HCT116 (cell line): ENCODE measurements around the gene NAXE. TPM values are rescaled to one million over a fixed set of nuclear protein-coding genes. Genes with fewer than 3 reads are reported as not detected.

ENCODE experiments used
- ATAC-seq: fragments of 200-7000 bp; cut with Tn5 transposase; 2 replicates; pipeline ENCODE4 v1.9.1; 2020; ENCODE audit warnings: mild to moderate bottlenecking, moderate library complexity
- BruUV-seq: library from RNA; stranded (reverse); fragments of 400-500 nt; replicated peaks from 2 replicates; lab custom pipeline; 2021; lab: Mats Ljungman, UMichigan
- CTCF ChIA-PET: fragments of 300-600 bp; sonication (Branson Sonifier 250); formaldehyde crosslinking; loops from one replicate; lab custom pipeline; 2021; ENCODE audit warnings: antibody characterized with exemption; lab: Charles Lee
- POLR2A ChIA-PET: fragments of 300-600, 350-600 bp; sonication (Branson Sonifier 250); formaldehyde crosslinking; loops from one replicate; lab custom pipeline; 2021; ENCODE audit warnings: antibody characterized with exemption; lab: Charles Lee
- RAD21 ChIA-PET, 2 experiments: fragments of 300-600 bp; sonication (Branson Sonifier 250); formaldehyde crosslinking; loops; one replicate each; lab custom pipeline; 2023; ENCODE audit warnings: low total read pairs in 2 of 2; ENCODE audit not compliant: uncharacterized antibody in 2 of 2, unreplicated experiment in 2 of 2, low non-redundant PET in 1 of 2; lab: Charles Lee
- DNase-seq: peaks from one replicate; pipeline ENCODE4 v3.0.0-alpha.2; 2010; ENCODE audit warnings: low read depth, low spot score
- H2AFZ ChIP-seq: fragments of 200-600 bp; shearing (Covaris generic), sonication (generic); 2 replicates; pipeline ENCODE4 v1.6.1; 2017; ENCODE audit warnings: low read depth, mixed run types, mixed read lengths, antibody characterized with exemption, low read length; ENCODE audit not compliant: poor library complexity, severe bottlenecking
- H3K27ac ChIP-seq: 2 replicates; pipeline ENCODE4 v1.5.1; 2012; ENCODE audit warnings: low read depth, low read length
- H3K27me3 ChIP-seq: fragments of 200-600 bp; sonication (generic); 2 replicates; pipeline ENCODE4 v1.6.1; 2016; ENCODE audit warnings: mixed run types, low read length, mixed read lengths; ENCODE audit not compliant: insufficient read depth
- H3K36me3 ChIP-seq, 2 experiments: fragments of 200-500 bp in 1 of 2; fragments of 200-600 bp in 1 of 2; sonication (Bioruptor generic) in 1 of 2; sonication (generic) in 1 of 2; 2 replicates each; pipeline versions ENCODE4 v1.5.1 to v1.6.1; 2014 to 2016; ENCODE audit warnings: low read length in 2 of 2, inconsistent platforms in 1 of 2, mixed read lengths in 1 of 2, mixed run types in 1 of 2; ENCODE audit not compliant: insufficient read depth in 2 of 2, control insufficient read depth in 1 of 2
- H3K4me1 ChIP-seq, 2 experiments: fragments of 200-600 bp in 1 of 2; sonication (generic) in 1 of 2; 2 replicates each; pipeline versions ENCODE4 v1.5.1 to v1.6.1; 2012 to 2017; ENCODE audit warnings: low read length in 2 of 2, inconsistent platforms in 1 of 2, mild to moderate bottlenecking in 1 of 2, mixed read lengths in 1 of 2, mixed run types in 1 of 2, moderate library complexity in 1 of 2; ENCODE audit not compliant: insufficient read depth in 2 of 2, control insufficient read depth in 1 of 2
- H3K4me2 ChIP-seq: fragments of 200-600 bp; sonication (generic); 2 replicates; pipeline ENCODE4 v1.6.1; 2017; ENCODE audit warnings: mixed run types, low read length, mixed read lengths
- H3K4me3 ChIP-seq, 2 experiments: fragments of 200-600 bp in 1 of 2; sonication (generic) in 1 of 2; replicated peaks in 1 of 2; 2 replicates each; pipeline ENCODE4 v1.5.1; 2011 to 2016; ENCODE audit warnings: low read length in 2 of 2, control low read depth in 1 of 2, low read depth in 1 of 2, mild to moderate bottlenecking in 1 of 2, mixed read lengths in 1 of 2, mixed run types in 1 of 2
- H3K79me2 ChIP-seq: fragments of 200-600 bp; sonication (generic); 2 replicates; pipeline ENCODE4 v1.6.1; 2017; ENCODE audit warnings: mild to moderate bottlenecking, mixed run types, low read length, moderate library complexity, mixed read lengths; ENCODE audit not compliant: insufficient read depth
- H3K9ac ChIP-seq: fragments of 200-600 bp; sonication (generic); 2 replicates; pipeline ENCODE4 v1.6.1; 2016; ENCODE audit warnings: low read length, mixed read lengths
- H3K9me2 ChIP-seq: fragments of 200-600 bp; sonication (generic), shearing (Covaris generic); 2 replicates; pipeline ENCODE4 v1.6.1; 2017; ENCODE audit warnings: mixed run types, mild to moderate bottlenecking, moderate library complexity; ENCODE audit not compliant: insufficient read depth
- H3K9me3 ChIP-seq, 2 experiments: fragments of 200-500 bp in 1 of 2; fragments of 200-600 bp in 1 of 2; sonication (Bioruptor generic) in 1 of 2; sonication (generic) in 1 of 2; 2 replicates each; pipeline ENCODE4 v1.6.1; 2014 to 2017; ENCODE audit warnings: low read length in 2 of 2, mixed read lengths in 2 of 2, inconsistent platforms in 1 of 2, low read depth in 1 of 2, mild to moderate bottlenecking in 1 of 2, mixed run types in 1 of 2, moderate library complexity in 1 of 2; ENCODE audit not compliant: control insufficient read depth in 1 of 2, insufficient read depth in 1 of 2
- H4K20me1 ChIP-seq: fragments of 200-600 bp; sonication (generic), shearing (Covaris generic); 2 replicates; pipeline ENCODE4 v1.6.1; 2017; ENCODE audit warnings: mixed run types, mild to moderate bottlenecking, moderate library complexity; ENCODE audit not compliant: insufficient read depth
- EGR1 ChIP-seq: IDR thresholded peaks from 2 replicates; pipeline ENCODE4 v1.6.1; 2012; ENCODE audit warnings: low read depth
- ELF1 ChIP-seq: IDR thresholded peaks from 2 replicates; pipeline ENCODE4 v1.6.1; 2012; ENCODE audit warnings: low read depth, borderline replicate concordance
- POLR2AphosphoS5 ChIP-seq: IDR thresholded peaks from 2 replicates; pipeline ENCODE4 v1.6.1; 2011; ENCODE audit warnings: mild to moderate bottlenecking, low read depth, low read length, moderate library complexity
- SIN3A ChIP-seq: IDR thresholded peaks from 2 replicates; pipeline ENCODE4 v1.6.1; 2012; ENCODE audit warnings: low read depth
- SRF ChIP-seq: IDR thresholded peaks from 2 replicates; pipeline ENCODE4 v1.6.1; 2012; ENCODE audit warnings: low read depth
- TCF7L2 ChIP-seq: IDR thresholded peaks from 2 replicates; pipeline ENCODE4 v1.7.0; 2011; ENCODE audit warnings: borderline replicate concordance, inconsistent platforms; ENCODE audit not compliant: insufficient read depth, insufficient read length; ENCODE audit errors: extremely low read depth
- YY1 ChIP-seq: IDR thresholded peaks from 2 replicates; pipeline ENCODE4 v1.6.1; 2011; ENCODE audit warnings: low read length, low read depth, moderate library complexity, mild to moderate bottlenecking; ENCODE audit not compliant: insufficient replicate concordance; ENCODE audit errors: extremely low read depth
- ZFX ChIP-seq: fragments of 450-650 bp; IDR thresholded peaks from 2 replicates; pipeline ENCODE4 v1.6.1; 2017
- intact Hi-C: fragments of 100-400 bp; cut with micrococcal nuclease; formaldehyde crosslinking; loops from 2 replicates; pipeline ENCODE4 v1.10.0; 2022
- total RNA-seq: library from RNA; stranded (reverse); gene quantifications from one replicate; pipeline ENCODE4 v1.2.1, GENCODE V29; 2021; ENCODE audit not compliant: unreplicated experiment
- TF ChIP-seq, protein P1 (sequence below): IDR thresholded peaks from 2 replicates; pipeline ENCODE4 v1.6.1; 2012; ENCODE audit warnings: low read depth

Gene NAXE
- total RNA-seq, 1 experiment from 2014 or later, result 139 TPM

DNA sequence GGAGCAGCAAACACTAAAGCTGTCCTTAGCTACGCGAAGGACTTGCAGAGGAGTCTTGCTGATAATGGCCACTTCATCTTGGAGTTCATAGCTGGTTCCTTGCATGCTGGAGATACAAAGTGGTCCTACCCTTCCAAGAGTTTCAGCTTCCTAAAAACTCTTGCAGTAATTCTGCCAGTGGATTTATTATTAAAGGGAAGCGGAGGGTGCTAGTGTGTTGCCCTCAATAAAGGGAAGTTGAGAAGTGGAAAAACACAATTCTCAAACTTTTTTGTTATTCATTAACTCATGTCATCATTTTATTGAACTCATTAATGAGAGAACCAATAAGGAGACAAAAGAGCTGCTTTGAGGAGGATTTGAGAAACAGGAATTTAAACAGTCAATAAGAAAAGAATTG, 21.1 kb downstream of the NAXE start:
- no peaks in the 10 kb centered on the region for H3K9me3 ChIP-seq
- H3K9ac ChIP-seq, result no peak overlapping the region
- H3K27me3 ChIP-seq, result no peaks in the 10 kb centered on the region
- DNase-seq, result no peak
- intact Hi-C loops, result no loop called here
- BruUV-seq, result no TSS peak
- no peaks in the 10 kb centered on the region for H4K20me1 ChIP-seq
- H3K27ac ChIP-seq, result no peak overlapping the region
- H2AFZ ChIP-seq, result no peak overlapping the region
- H3K4me3 ChIP-seq, result no peak overlapping the region
- H3K36me3 ChIP-seq, result no peaks in the 10 kb centered on the region
- ATAC-seq, result no peak
- ChIA-PET POLR2A (no interaction called here), CTCF (interaction anchor here (0.9 to 1.3 kb wide), 4 partner anchors 18 to 77 kb away, joined by 3 to 4 read pairs (median 3); no protein-coding TSS in a partner anchor), RAD21 (no interaction called here)
- H3K9me2 ChIP-seq, result no peaks in the 10 kb centered on the region
- H3K4me1 ChIP-seq, result peaks cover 11 to 22% of the 10 kb centered on the region in 2 experiments
- H3K4me2 ChIP-seq, result no peak overlapping the region
- no peaks in the 10 kb centered on the region for H3K79me2 ChIP-seq
- TF ChIP-seq ELF1, result no peak
- TF ChIP-seq SRF, result no peak
- TF ChIP-seq EGR1, result no peak
- no peak for TF ChIP-seq POLR2AphosphoS5
- no peak for TF ChIP-seq TCF7L2
- TF ChIP-seq SIN3A, result no peak
- no peak for TF ChIP-seq YY1
- TF ChIP-seq, protein P1, sequence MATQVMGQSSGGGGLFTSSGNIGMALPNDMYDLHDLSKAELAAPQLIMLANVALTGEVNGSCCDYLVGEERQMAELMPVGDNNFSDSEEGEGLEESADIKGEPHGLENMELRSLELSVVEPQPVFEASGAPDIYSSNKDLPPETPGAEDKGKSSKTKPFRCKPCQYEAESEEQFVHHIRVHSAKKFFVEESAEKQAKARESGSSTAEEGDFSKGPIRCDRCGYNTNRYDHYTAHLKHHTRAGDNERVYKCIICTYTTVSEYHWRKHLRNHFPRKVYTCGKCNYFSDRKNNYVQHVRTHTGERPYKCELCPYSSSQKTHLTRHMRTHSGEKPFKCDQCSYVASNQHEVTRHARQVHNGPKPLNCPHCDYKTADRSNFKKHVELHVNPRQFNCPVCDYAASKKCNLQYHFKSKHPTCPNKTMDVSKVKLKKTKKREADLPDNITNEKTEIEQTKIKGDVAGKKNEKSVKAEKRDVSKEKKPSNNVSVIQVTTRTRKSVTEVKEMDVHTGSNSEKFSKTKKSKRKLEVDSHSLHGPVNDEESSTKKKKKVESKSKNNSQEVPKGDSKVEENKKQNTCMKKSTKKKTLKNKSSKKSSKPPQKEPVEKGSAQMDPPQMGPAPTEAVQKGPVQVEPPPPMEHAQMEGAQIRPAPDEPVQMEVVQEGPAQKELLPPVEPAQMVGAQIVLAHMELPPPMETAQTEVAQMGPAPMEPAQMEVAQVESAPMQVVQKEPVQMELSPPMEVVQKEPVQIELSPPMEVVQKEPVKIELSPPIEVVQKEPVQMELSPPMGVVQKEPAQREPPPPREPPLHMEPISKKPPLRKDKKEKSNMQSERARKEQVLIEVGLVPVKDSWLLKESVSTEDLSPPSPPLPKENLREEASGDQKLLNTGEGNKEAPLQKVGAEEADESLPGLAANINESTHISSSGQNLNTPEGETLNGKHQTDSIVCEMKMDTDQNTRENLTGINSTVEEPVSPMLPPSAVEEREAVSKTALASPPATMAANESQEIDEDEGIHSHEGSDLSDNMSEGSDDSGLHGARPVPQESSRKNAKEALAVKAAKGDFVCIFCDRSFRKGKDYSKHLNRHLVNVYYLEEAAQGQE, result no peak
- no peak for TF ChIP-seq ZFX
